HG03066 (cell line): ENCODE results near the gene RUSF1.
"Not testable (repeated sequence)": the region's sequence is repeated elsewhere in the genome, so short reads cannot be mapped to it uniquely, and the experiment has no call there.

Experiments
- ATAC-seq: cut with Tn5 transposase; IDR thresholded peaks from one replicate; pipeline ENCODE4 v1.9.1; 2021; ENCODE audit warnings: low read depth; ENCODE audit not compliant: unreplicated experiment

The RUSF1 gene

GRCh38 chr16:31519759-31520431 lies 11.7 kb upstream of the RUSF1 start:
- ATAC-seq: no peak

DNA sequence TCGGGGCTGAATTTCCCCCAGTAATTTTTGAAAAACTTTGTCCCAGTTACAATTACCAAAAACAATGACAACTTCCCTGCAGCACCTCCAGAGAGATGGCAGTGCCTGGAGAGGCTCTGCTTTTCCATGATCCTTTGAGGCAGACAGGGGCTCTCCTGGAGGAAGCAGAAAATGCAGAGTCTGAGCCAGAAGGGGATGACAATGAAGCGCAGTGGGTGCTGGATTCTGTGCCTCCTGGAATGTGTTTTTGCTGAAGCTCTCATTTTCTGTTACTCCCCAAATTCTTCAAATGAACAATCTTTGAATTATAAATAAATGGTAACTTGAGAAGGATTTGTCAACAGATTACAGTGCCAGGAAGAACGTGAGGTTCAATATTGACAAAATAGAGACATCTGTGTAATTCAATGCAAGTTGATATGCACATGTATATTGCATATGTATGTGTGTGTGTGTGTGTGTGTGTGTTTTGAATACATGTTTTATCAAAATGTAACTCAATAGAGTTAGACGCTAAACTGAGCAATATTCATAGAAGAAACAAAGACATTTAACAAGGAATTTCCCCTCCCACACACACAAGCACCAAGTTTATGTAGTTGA lies 9.7 kb upstream of the RUSF1 start:
- no peak for ATAC-seq

GRCh38 chr16:31513884-31514283 lies 5.7 kb upstream of the RUSF1 start:
- no peak for ATAC-seq

DNA sequence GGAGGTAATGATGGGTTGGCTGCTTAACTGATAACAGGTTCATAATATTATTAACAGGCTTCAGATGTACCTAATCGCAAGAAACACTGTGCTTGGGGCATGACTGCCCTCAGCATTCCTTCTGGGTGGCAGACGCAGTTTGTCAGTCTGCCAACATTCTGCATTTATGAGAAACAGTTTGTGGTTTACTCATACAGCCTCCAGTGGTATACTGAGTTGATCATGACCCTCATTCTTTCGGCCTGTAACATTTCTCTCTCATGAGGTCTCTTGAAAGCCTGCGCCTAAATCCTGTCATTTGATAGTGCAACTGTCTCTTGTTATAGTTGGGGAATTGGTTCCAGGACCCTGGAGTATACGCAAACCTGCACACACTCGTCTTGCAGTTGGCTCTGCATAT lies 4.9 kb upstream of the RUSF1 start:
- ATAC-seq: no peak

DNA sequence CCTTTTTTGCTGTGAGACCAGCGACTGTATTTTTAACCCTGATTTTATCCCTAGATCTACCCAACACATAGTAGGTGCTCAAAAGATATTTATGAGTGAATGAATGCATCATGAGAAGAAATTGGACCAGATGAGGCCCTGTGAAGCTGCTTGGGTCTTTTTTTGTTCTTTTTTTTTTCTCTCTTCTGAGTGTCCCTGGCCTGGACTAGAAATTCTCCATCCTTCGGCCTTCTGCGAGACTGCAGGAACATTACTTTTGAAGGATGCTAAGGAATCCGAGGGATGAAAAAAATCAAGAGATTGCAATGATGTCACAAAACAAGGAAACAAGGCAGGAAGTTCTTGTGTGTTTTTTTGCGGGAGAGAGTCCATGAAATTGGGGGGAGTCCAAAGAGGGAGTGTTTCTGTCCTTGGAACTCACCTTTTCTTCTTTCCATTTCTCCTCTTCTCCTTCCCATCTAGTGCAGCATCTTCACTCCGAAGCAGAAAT lies 560 bp upstream of the RUSF1 start:
- ATAC-seq: no peak

DNA sequence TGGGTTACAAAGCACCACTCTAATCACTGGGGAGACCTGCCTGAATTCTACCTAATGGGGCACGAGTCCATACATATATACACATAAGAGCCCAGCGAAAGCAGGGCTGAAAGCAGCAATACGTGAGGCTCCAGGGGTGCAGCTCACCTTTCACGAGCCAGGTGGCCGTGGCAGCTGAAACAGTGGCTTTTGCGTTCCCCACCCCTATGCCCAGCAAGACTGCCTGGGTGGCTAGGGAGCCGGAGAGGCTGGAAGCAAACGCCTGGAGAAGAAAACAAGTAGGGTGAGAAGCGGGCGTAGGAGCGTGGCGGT lies 618 bp downstream of the RUSF1 start:
- peak; percentile 2 for ATAC-seq

GRCh38 chr16:31505483-31505882 lies 2.7 kb downstream of the RUSF1 start:
- no peak for ATAC-seq

DNA sequence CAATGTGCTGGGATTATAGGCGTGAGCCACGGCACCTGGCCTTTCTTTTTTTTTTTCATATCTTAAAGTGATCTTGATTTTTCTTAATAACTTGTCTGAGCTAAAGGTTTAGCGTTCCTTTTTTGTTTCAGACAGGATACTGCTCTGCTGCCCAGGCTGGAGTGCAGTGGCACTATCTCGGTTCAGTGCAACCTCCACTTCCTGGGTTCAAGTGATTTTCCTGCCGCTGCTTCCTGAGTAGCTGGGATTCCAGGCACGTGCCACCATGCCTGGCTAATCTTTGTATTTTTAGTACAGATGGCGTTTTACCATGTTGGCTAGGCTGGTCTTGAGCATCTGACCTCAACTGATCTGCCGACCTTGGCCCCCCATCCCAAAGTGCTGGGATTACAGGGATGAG lies 4.0 kb downstream of the RUSF1 start:
- no peak for ATAC-seq

- not testable (repeated sequence) for ATAC-seq
Observed at GRCh38 chr16:31503555-31503954, 4.6 kb downstream of the RUSF1 start.

- no peak for ATAC-seq
Observed at GRCh38 chr16:31502981-31503380, 5.2 kb downstream of the RUSF1 start.

DNA sequence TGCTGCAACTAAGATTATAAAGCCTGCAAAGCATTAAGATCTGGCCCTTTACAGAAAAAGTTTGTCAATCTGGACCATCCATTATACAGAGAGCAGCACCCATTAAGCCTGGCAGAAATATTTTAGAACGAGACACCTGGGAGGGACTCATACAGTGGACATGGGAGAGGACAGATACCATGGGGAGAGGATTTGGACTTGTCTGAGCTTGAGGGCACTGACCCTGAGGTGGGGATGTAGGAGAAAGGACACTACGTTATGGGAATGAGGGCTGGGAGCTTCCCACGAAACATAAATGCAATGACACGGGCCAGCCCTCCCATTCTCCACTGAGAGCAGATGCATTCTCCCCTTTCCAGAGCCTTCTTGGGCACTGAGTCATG lies 6.2 kb downstream of the RUSF1 start:
- no peak for ATAC-seq

GRCh38 chr16:31501226-31501965 lies 6.8 kb downstream of the RUSF1 start:
- ATAC-seq: no peak

DNA sequence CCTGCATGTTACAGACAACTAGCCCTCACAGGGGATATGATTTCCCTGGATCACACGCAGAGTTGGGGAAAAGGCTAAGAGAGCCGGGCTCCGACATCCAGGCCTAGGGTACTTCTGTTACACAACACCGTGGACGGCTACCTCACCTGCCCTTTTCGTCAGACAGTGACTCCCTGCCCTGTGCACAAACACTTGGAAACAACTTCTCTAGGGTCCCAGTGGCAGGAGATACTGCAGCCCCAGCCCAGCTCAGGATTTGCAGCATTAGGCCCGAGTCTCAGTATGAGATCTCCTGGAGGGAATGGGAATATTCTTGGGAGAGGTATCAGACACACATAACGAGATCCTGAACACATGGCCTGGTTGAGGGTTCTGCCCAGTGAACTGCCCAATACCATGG lies 8.3 kb downstream of the RUSF1 start:
- no peak for ATAC-seq

GRCh38 chr16:31498493-31498892 lies 9.7 kb downstream of the RUSF1 start:
- ATAC-seq: no peak

DNA sequence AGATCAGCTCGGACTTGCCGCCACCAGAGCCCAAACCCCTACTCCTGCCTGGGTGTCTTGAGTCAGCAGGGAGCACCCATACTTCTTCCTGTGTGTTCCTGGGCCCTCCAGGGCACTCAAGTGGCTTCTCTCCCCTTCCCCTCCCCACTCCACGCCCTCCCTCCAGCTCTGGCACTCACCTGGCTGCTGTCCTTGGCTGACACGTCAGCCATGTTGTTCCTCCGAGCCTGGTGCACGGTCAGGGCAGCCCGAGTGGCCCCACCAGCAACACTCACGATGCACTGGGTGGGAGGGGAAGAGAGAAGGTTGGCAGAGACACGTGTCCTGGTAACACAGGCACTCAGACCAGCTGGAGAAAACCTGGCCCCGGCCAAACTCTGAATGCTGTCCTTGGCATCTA lies 11.5 kb downstream of the RUSF1 start:
- no peak for ATAC-seq

GRCh38 chr16:31493506-31494125 lies 14.6 kb downstream of the RUSF1 start:
- ATAC-seq: no peak

- ATAC-seq: no peak
Observed at GRCh38 chr16:31491778-31492418, 16.3 kb downstream of the RUSF1 start.

- no peak for ATAC-seq
Observed at GRCh38 chr16:31489616-31490584, 18.3 kb downstream of the RUSF1 start.

GRCh38 chr16:31489298-31489564 lies 19.0 kb downstream of the RUSF1 start:
- ATAC-seq: no peak
